ENCODE measurements around the gene ST6GAL2.

ST6GAL2 gene

DNA sequence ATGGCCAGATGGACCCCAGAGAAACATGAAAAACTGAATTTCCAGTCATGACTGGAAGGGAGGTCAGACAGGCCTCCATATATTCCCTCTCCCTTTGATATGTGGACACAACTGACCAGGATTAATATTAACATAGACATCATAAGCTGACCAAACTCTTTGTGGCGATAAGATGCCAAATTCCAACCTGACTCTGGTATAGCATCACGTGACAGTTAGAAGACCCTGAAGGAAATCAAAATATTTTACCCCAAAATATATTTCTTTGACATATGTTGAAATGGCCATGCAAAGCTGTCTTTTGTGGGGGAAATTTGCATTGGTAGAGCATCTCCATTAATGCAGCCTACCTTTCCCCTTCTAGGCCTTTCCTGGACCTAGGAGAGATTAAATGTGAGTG lies 36.7 kb downstream of the ST6GAL2 start:
- TF ChIP-seq, protein P1, sequence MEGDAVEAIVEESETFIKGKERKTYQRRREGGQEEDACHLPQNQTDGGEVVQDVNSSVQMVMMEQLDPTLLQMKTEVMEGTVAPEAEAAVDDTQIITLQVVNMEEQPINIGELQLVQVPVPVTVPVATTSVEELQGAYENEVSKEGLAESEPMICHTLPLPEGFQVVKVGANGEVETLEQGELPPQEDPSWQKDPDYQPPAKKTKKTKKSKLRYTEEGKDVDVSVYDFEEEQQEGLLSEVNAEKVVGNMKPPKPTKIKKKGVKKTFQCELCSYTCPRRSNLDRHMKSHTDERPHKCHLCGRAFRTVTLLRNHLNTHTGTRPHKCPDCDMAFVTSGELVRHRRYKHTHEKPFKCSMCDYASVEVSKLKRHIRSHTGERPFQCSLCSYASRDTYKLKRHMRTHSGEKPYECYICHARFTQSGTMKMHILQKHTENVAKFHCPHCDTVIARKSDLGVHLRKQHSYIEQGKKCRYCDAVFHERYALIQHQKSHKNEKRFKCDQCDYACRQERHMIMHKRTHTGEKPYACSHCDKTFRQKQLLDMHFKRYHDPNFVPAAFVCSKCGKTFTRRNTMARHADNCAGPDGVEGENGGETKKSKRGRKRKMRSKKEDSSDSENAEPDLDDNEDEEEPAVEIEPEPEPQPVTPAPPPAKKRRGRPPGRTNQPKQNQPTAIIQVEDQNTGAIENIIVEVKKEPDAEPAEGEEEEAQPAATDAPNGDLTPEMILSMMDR (IDR thresholded peaks at IDR 0.05; ENCODE audit: low read depth, low read length) = no peak
- no peak overlapping the region for H3K4me3 ChIP-seq (ENCODE audit: low read depth, low read length)

DNA sequence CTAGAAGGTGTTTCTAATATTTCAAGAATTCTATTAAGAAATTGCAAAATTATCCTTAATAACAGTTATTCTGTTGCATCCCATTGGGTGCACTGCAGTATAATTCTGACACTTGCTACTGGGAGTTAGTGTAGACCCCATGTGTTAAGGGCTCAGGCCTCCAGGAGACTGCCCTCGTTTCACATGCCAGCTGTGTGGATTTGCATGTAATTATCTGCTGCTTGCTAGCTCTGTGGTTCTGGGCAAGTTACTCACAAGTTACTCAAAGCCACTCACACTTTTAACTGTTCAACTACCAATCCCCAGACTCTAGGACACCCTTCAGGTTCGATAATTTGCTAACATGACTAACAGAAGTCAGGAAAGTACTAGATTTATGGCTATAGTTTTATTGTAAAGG lies 38.6 kb downstream of the ST6GAL2 start:
- TF ChIP-seq, protein P1 (IDR thresholded peaks at IDR 0.05; ENCODE audit: low read depth, low read length) = no peak

DNA sequence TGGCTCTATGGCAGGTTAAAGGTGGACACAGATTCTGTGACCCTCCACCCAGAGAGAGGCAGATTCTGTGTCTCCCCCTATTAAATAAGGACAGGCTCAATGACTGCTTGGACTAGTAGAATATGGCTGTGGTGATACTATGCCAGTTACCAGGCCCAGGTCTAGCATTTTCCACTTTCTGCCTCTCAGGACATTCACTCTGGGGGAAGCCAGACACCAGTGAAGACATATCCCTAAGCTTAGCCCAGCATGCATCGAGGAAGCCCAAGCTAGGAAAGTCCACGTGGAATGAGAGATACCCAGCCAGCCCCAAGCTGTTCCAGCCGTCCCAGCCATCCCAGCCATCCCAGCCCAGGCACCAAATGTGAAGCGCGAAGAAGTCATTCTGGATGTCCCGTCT lies 40.3 kb downstream of the ST6GAL2 start:
- H3K4me3 ChIP-seq (ENCODE audit: low read depth, low read length) = no peak overlapping the region
- TF ChIP-seq, protein P1 (IDR thresholded peaks at IDR 0.05; ENCODE audit: low read depth, low read length) = no peak

More for the DNA sequence above, 38.6 kb downstream of the ST6GAL2 start:
- no peak overlapping the region for H3K4me3 ChIP-seq (ENCODE audit: low read depth, low read length)

DNA sequence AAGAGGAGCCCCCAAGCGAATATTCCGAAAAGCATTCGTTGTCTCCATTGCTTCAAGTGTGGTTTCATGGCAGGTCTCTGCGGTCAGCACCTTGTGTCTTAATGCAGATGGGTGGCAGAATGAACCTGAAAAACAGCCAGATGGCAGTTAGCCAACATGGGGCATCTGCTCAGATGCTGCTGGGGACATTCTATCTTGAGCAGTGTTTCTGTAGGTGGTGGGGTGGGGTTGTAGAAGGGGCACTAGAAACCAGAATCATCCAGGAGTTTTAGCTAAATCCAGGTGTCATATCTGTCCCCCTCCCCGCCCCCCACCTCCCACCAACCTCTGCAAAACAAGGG lies 42.1 kb downstream of the ST6GAL2 start:
- H3K4me3 ChIP-seq (ENCODE audit: low read depth, low read length) = no peak overlapping the region
- TF ChIP-seq, protein P1 (IDR thresholded peaks at IDR 0.05; ENCODE audit: low read depth, low read length) = no peak

DNA sequence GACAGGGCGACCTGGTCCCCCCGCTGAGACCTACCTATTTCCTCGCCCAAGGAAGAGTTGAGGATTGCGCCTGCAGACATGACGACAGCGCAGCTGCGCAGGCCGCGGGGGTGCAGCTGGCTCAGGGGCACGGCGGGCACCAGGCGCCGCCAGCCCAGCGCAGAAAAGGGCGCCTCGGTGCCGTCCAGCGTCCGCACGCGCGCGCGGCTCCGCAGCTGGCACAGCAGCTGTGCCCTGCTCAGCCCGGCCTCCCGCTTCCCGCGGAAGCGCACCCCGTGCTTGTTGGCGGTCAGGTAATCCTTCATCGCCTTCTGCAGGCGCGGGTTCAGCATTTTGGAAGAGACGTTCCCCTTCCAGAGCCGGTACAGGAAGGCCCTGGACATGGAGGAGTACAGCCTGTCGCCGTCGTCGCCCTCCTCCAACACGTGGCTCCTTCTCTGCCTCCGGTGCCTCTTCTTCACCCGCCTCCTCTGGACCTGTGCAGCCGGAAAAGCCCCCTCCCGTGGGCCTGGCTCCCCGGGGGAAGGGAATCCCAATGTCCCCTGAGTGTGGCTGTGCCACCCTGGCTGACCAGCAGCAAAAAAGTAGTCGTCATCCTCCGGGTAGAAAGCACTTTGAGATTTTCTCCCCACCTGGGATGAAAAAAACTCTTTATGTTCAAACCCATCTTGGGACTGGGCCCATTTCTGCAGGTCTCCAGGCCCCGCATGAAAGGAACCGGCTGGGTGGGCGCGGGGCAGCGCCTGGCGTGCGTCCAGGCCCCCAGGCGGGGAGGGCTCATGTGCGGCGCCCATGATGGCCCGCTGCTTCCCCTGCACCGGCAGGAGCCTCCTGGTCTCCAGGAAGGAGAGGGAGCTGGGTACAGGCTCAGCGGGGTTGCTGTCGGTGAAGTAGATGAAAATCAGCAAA lies 42.7 kb downstream of the ST6GAL2 start:
- H3K4me3 ChIP-seq (ENCODE audit: low read depth, low read length) = no peak overlapping the region
- TF ChIP-seq, protein P1 (IDR thresholded peaks at IDR 0.05; ENCODE audit: low read depth, low read length) = no peak

DNA sequence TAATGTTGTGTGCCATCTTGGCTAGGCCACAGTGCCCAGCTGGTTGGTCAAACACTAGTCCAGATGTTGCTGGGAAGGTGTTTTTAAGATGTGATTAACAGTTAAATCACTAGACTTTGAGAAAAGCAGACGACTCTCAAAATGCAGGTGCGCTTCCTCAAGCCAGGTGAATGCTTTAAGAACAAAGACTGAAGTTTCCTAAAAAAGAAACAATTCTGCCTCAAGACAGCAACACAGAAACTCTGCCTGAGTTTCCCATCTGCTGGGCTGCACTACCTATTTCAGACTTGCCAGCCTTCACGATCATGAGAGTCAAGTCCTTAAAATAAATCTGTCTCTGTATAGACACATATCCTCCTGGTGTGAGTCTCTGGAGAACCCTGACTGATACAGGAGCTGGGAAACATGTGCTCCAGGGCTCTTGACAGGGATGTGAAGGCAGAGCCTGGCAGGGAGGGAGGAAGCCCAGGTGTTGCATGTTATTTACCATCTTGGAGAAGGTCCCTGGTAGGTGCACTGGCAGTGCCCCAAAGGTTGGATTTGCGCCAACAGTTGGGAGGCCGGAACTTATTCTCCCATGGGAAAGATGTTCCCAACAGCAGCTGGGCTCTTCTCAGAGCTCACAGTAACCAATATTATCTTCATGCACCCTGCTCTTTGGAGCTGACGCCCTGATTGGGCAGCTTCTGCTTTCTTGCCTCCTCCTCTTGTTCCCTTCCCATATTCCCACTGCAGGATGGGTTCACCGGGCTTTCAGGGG lies 43.9 kb downstream of the ST6GAL2 start:
- TF ChIP-seq, protein P1 (IDR thresholded peaks at IDR 0.05; ENCODE audit: low read depth, low read length) = no peak
- H3K4me3 ChIP-seq (ENCODE audit: low read depth, low read length) = no peak overlapping the region

DNA sequence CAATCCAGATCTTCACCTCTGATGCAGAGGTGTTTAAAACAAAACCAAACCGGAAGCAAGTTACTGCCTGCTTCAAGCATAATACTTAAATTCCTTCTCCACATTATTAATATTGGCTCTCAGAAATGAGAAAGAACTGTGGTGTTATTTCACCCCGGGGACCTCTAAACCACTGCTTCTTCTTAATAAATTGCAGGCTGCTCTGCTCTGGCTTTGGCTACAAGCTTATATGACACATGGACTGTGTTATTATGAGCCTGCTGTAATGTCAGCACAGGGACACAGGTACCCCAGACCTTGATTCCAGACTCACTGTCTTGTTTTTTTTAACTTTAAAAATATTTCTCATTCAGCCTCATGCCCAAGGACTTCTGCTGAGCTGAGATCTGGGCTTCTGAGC lies 45.1 kb downstream of the ST6GAL2 start:
- H3K4me3 ChIP-seq (ENCODE audit: low read depth, low read length) = no peak overlapping the region
- TF ChIP-seq, protein P1 (IDR thresholded peaks at IDR 0.05; ENCODE audit: low read depth, low read length) = no peak

All from WI38 (cell line).